Cardiac fibroblast (primary cell): ENCODE data around the gene HEXD.

Experiments
- DNase-seq, 2 donors: peaks; one replicate each; pipeline versions ENCODE4 v3.0.0 to v3.0.0-alpha.2; 2010; ENCODE audit warnings: low read depth in 2 of 2
- H3K4me3 ChIP-seq, 2 donors: replicated peaks in 1 of 2; 1 replicate in 1 of 2; 2 replicates in 1 of 2; pipeline ENCODE4 v1.5.1; 2011; ENCODE audit warnings: low read depth in 2 of 2, low read length in 2 of 2, mild to moderate bottlenecking in 2 of 2, moderate library complexity in 1 of 2
- TF ChIP-seq, protein P1 (sequence below): IDR thresholded peaks from one replicate; pipeline ENCODE4 v1.5.1; 2011; ENCODE audit warnings: low read depth, mild to moderate bottlenecking, low read length, inconsistent platforms

The HEXD gene

GRCh38 chr17:82446124-82446523 lies 28.0 kb downstream of the HEXD start:
- TF ChIP-seq, protein P1, sequence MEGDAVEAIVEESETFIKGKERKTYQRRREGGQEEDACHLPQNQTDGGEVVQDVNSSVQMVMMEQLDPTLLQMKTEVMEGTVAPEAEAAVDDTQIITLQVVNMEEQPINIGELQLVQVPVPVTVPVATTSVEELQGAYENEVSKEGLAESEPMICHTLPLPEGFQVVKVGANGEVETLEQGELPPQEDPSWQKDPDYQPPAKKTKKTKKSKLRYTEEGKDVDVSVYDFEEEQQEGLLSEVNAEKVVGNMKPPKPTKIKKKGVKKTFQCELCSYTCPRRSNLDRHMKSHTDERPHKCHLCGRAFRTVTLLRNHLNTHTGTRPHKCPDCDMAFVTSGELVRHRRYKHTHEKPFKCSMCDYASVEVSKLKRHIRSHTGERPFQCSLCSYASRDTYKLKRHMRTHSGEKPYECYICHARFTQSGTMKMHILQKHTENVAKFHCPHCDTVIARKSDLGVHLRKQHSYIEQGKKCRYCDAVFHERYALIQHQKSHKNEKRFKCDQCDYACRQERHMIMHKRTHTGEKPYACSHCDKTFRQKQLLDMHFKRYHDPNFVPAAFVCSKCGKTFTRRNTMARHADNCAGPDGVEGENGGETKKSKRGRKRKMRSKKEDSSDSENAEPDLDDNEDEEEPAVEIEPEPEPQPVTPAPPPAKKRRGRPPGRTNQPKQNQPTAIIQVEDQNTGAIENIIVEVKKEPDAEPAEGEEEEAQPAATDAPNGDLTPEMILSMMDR, result no peak
- H3K4me3 ChIP-seq, result no peak overlapping the region
- DNase-seq, result no peak

DNA sequence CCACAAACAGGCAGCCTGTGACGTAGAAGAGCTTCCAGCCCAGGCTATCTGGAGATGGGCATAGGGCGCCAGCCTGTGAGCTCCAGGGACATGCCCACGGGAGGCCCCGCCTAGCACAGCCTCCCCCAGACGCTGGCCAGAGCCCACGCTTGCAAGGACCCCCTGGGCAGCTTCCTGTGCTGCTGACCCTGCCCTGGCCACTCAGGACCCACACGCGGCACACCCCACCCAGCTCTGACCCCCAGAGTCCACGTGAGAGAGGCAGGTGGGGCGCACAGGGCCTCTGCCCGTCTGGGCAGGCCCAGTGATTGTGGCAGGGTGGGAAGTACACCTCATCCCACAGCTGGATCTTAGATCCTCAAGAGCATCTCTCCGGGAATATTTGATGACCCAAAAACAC lies 28.5 kb downstream of the HEXD start:
- no peak for DNase-seq
- TF ChIP-seq, protein P1, result no peak
- no peak overlapping the region for H3K4me3 ChIP-seq

DNA sequence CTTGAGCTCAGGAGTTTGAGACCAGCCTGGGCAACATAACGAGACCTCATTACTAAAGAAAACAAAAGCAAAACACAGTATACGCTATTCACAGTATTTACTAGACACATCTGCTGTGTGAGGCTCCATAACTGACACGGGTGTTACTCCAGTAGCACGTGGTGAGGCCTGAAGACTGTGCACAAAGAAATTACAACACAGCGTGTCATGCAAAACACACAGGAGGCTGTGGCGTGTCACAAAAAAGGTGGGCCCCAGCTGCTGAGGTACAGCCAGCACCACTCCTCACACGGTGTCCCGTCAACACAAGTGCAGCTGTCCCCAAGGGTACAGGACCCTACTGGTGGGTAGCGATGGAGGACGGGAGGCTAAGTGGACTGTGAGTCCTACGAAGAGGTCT lies 29.7 kb downstream of the HEXD start:
- TF ChIP-seq, protein P1, result no peak
- DNase-seq, result no peak
- H3K4me3 ChIP-seq, result no peak overlapping the region

- TF ChIP-seq, protein P1, result no peak
- DNase-seq, result no peak
- peak overlapping the region; percentile 84 to 86 for H3K4me3 ChIP-seq
Measured at GRCh38 chr17:82449131-82449882, 31.2 kb downstream of the HEXD start.

DNA sequence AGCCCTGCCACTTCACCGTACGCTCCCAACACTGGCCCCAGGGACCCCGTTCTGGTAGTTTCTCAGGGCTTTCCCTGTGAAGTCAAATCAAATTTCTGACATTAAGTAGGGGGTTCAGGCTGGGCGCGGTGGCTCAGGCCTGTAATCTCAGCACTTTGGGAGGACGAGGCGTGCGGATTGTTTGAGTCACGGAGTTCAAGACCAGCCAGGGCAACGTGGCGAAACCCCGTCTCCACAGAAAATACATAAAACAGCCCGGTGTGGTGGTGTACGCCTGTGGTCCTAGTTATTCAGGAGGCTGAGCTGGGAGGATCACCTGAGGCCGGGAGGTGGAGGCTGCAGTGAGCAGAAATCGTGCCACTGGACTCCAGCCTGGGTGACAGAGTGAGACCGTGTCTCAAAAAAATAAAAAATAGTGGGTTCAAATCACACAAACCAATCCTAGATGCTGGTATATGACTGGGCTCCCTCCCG lies 31.8 kb downstream of the HEXD start:
- peak overlapping the region; percentile 84 to 86 for H3K4me3 ChIP-seq
- no peak for DNase-seq
- TF ChIP-seq, protein P1, result no peak

DNA sequence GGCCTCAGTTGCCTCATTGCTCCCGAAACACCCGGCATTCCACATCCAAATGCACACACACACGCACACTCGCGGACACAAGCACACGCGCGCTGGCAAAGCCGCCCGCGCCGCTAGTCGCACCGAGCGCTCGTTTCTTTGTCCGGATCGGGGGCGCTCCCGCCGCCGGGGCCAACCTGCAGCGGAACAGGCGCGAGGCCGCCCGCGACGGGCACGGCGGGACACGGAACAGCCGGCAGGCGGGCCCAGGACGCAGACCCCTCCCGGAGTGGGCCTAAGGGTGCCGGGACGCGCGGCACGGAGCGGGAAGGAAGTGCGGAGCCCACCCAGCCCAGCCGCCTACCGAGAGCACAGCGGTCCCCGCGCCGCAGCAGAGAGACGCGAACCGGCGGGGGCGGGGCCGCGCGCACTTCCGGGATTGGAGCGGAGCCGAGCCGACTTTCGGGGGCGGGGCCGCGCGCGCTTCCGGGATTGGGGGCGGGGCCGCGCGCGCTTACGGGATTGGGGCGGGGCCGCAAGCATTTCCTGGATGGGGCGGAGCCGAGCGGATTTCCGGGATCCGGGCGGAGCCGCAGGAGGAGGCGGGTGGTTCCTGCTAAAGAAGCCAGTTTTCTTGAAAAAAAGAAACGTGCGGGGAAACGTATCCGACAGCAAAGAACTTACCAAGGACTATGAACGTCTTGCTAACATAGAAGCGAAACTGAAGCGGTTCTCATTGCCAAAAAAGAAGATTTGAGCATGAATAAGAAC lies 32.4 kb downstream of the HEXD start, which contains the start of gene CYBC1:
Gene CYBC1 (minus strand): TSS at position 396 of the 750 bp plus-strand sequence. CDS start 1,498 bp downstream, outside the sequence.
- peak; percentile 94 to 99 for DNase-seq
- peak within 1 kb of the TSS; percentile 84 to 86 for H3K4me3 ChIP-seq
- TF ChIP-seq, protein P1, result no peak
